Measurements from ENCODE around the gene NOL8. TPM values are rescaled to one million over a fixed set of nuclear protein-coding genes. Genes with fewer than 3 reads are reported as not detected.

NOL8 gene
- total RNA-seq, 2 donors from 2014 or later, result 23.8 to 26.6 TPM

- H3K27me3 ChIP-seq (replicated peaks; ENCODE audit: insufficient read depth), result no peaks in the 10 kb centered on the region
- TF ChIP-seq CTCF (IDR thresholded peaks at IDR 0.05) (no peak), POLR2AphosphoS5 (IDR thresholded peaks at IDR 0.05) (no peak), POLR2A (IDR thresholded peaks at IDR 0.05) (no peak)
- H3K27ac ChIP-seq, result no peak overlapping the region
- no peaks in the 10 kb centered on the region for H3K4me1 ChIP-seq (replicated peaks)
- no peak for DNase-seq (ENCODE audit: low spot score)
- H3K9me3 ChIP-seq, result no peaks in the 10 kb centered on the region
- H3K4me3 ChIP-seq, result no peak overlapping the region
- no peaks in the 10 kb centered on the region for H3K36me3 ChIP-seq
- intact Hi-C loops (cut with DNase I), result no loop called here
Measured at GRCh38 chr9:92345582-92345981, 20.4 kb upstream of the NOL8 start.

- no peaks in the 10 kb centered on the region for H3K4me1 ChIP-seq (replicated peaks)
- no peak overlapping the region for H3K4me3 ChIP-seq
- no peaks in the 10 kb centered on the region for H3K9me3 ChIP-seq
- DNase-seq (ENCODE audit: low spot score), result no peak
- 65% methylated on average over 1 of the region's 1 CpG for WGBS
- H3K27ac ChIP-seq, result no peak overlapping the region
- TF ChIP-seq POLR2A (IDR thresholded peaks at IDR 0.05) (no peak), CTCF (IDR thresholded peaks at IDR 0.05) (peak in 3 of 4 experiments; percentile 10 to 36 (median 20)), POLR2AphosphoS5 (IDR thresholded peaks at IDR 0.05) (no peak)
- intact Hi-C loops (cut with DNase I), result loop anchor here (2.0 to 5.0 kb wide), 2 partner anchors 94 to 292 kb away; no protein-coding TSS in a partner anchor
- no peaks in the 10 kb centered on the region for H3K36me3 ChIP-seq
- H3K27me3 ChIP-seq (replicated peaks; ENCODE audit: insufficient read depth), result no peaks in the 10 kb centered on the region
Measured at GRCh38 chr9:92342825-92343488, 17.8 kb upstream of the NOL8 start.

GRCh38 chr9:92341578-92341977, 16.4 kb upstream of the NOL8 start:
- no peaks in the 10 kb centered on the region for H3K4me1 ChIP-seq (replicated peaks)
- H3K9me3 ChIP-seq, result no peaks in the 10 kb centered on the region
- 100% methylated on average over 1 of the region's 1 CpG for WGBS
- intact Hi-C loops (cut with DNase I), result loop anchor here (5.0 kb wide), 1 partner anchor 96 kb away; no protein-coding TSS in a partner anchor
- no peak overlapping the region for H3K4me3 ChIP-seq
- H3K27me3 ChIP-seq (replicated peaks; ENCODE audit: insufficient read depth), result no peaks in the 10 kb centered on the region
- no peaks in the 10 kb centered on the region for H3K36me3 ChIP-seq
- no peak for DNase-seq (ENCODE audit: low spot score)
- TF ChIP-seq POLR2AphosphoS5 (IDR thresholded peaks at IDR 0.05) (no peak), POLR2A (IDR thresholded peaks at IDR 0.05) (no peak), CTCF (IDR thresholded peaks at IDR 0.05) (no peak)
- no peak overlapping the region for H3K27ac ChIP-seq

GRCh38 chr9:92333282-92333634, 8.1 kb upstream of the NOL8 start:
- H3K4me3 ChIP-seq, result no peak overlapping the region
- peak overlapping the region in 1 of 2 donors; percentile 2 for H3K27ac ChIP-seq
- intact Hi-C loops (cut with DNase I), result no loop called here
- no peak for TF ChIP-seq POLR2A (IDR thresholded peaks at IDR 0.05)
- TF ChIP-seq CTCF (IDR thresholded peaks at IDR 0.05), result no peak
- TF ChIP-seq POLR2AphosphoS5 (IDR thresholded peaks at IDR 0.05), result no peak
- DNase-seq (ENCODE audit: low spot score), result no peak
- no peaks in the 10 kb centered on the region for H3K36me3 ChIP-seq
- no peaks in the 10 kb centered on the region for H3K4me1 ChIP-seq (replicated peaks)
- no peaks in the 10 kb centered on the region for H3K27me3 ChIP-seq (replicated peaks; ENCODE audit: insufficient read depth)
- 42% methylated on average over 2 of the region's 2 CpGs for WGBS
- no peaks in the 10 kb centered on the region for H3K9me3 ChIP-seq
